Measurements from ENCODE around the gene DDIT4L. TPM values are rescaled to one million over a fixed set of nuclear protein-coding genes. Genes with fewer than 3 reads are reported as not detected.

DDIT4L gene
- polyA plus RNA-seq, 1 donor from 2014 or later = not detected

GRCh38 chr4:100224721-100225120 is 34.5 kb upstream of the DDIT4L start:
- H4K20me1 ChIP-seq (ENCODE audit: insufficient read depth) = no peaks in the 10 kb centered on the region
- peak overlapping the region; percentile 3 for H3K4me2 ChIP-seq (ENCODE audit: low read length)
- TF ChIP-seq POLR2AphosphoS5 (IDR thresholded peaks at IDR 0.05) (no peak), SMC3 (conservative IDR thresholded peaks at IDR 0.05; ENCODE audit: poor library complexity) (no peak), TAF1 (IDR thresholded peaks at IDR 0.05; ENCODE audit: low read depth) (no peak), RAD21 (conservative IDR thresholded peaks at IDR 0.05) (no peak), EP300 (conservative IDR thresholded peaks at IDR 0.05; ENCODE audit: poor library complexity, severe bottlenecking) (no peak), CTCF (IDR thresholded peaks at IDR 0.05; ENCODE audit: poor library complexity, severe bottlenecking) (no peak), MXI1 (conservative IDR thresholded peaks at IDR 0.05; ENCODE audit: poor library complexity, severe bottlenecking) (no peak), REST (IDR thresholded peaks at IDR 0.05; ENCODE audit: borderline replicate concordance) (no peak), EZH2 (IDR thresholded peaks at IDR 0.05; ENCODE audit: borderline replicate concordance, insufficient read depth, low read length, poor library complexity, severe bottlenecking) (no peak)
- H3K79me2 ChIP-seq (replicated peaks; ENCODE audit: insufficient read depth, low read length) = no peaks in the 10 kb centered on the region
- H3K27ac ChIP-seq (ENCODE audit: low read length) = no peak overlapping the region
- H3F3A ChIP-seq (ENCODE audit: insufficient read depth, low read length, poor library complexity, severe bottlenecking) = no peaks in the 10 kb centered on the region
- no peaks in the 10 kb centered on the region for H3K36me3 ChIP-seq (ENCODE audit: insufficient read depth, low read length)
- H3K4me3 ChIP-seq (ENCODE audit: low read length) = no peak overlapping the region
- H2AFZ ChIP-seq (ENCODE audit: low read depth, low read length) = no peak overlapping the region
- peaks cover 5% of the 10 kb centered on the region for H3K9me3 ChIP-seq (ENCODE audit: low read length)
- H3K9me2 ChIP-seq (ENCODE audit: insufficient read depth, low read length) = no peaks in the 10 kb centered on the region
- H3K9ac ChIP-seq (ENCODE audit: low read length) = no peak overlapping the region
- no peaks in the 10 kb centered on the region for H3K27me3 ChIP-seq (ENCODE audit: insufficient read depth, low read depth, low read length)

- H3K9ac ChIP-seq (ENCODE audit: low read length) = no peak overlapping the region
- H3K4me2 ChIP-seq (ENCODE audit: low read length) = no peak overlapping the region
- peaks cover 5% of the 10 kb centered on the region for H3K9me3 ChIP-seq (ENCODE audit: low read length)
These were observed 33.9 kb upstream of the DDIT4L start for GRCh38 chr4:100224160-100224559.

More at GRCh38 chr4:100224160-100224559, 33.9 kb upstream of the DDIT4L start:
- Histone ChIP-seq H3F3A (ENCODE audit: insufficient read depth, low read length, poor library complexity, severe bottlenecking) (no peaks in the 10 kb centered on the region), H4K20me1 (ENCODE audit: insufficient read depth) (no peaks in the 10 kb centered on the region), H3K4me3 (ENCODE audit: low read length) (no peak overlapping the region), H2AFZ (ENCODE audit: low read depth, low read length) (no peak overlapping the region), H3K9me2 (ENCODE audit: insufficient read depth, low read length) (no peaks in the 10 kb centered on the region), H3K36me3 (ENCODE audit: insufficient read depth, low read length) (no peaks in the 10 kb centered on the region), H3K27ac (ENCODE audit: low read length) (no peak overlapping the region), H3K27me3 (ENCODE audit: insufficient read depth, low read depth, low read length) (no peaks in the 10 kb centered on the region), H3K79me2 (replicated peaks; ENCODE audit: insufficient read depth, low read length) (no peaks in the 10 kb centered on the region)
- no peak for TF ChIP-seq CTCF (IDR thresholded peaks at IDR 0.05; ENCODE audit: poor library complexity, severe bottlenecking)
- no peak for TF ChIP-seq RAD21 (conservative IDR thresholded peaks at IDR 0.05)

Data from neural cell (in vitro differentiated cells).